Lung microvascular endothelial cell (primary cell): ENCODE results near the gene TBATA. TPM values are rescaled to one million over a fixed set of nuclear protein-coding genes. Genes with fewer than 3 reads are reported as not detected.

Experiments used
- total RNA-seq: library from RNA; depleted of rRNA; stranded (reverse); fragments of >200 nt; gene quantifications from 2 replicates; pipeline ENCODE4 v1.2.1, GENCODE V29; 2014

The TBATA gene
- total RNA-seq, 1 donor from 2014 or later: not detected

Other genes with a start within 250 kb of the TBATA start
- not detected in 2 replicates for gene PRF1, start 182.6 kb downstream of the TBATA start, total RNA-seq
- not detected in 2 replicates for gene ADAMTS14, start 112.9 kb downstream of the TBATA start, total RNA-seq
- 8.1 and 16.5 TPM in 2 replicates for gene SGPL1, start 30.6 kb upstream of the TBATA start, total RNA-seq
- 60.6 and 67.9 TPM in 2 replicates for gene PCBD1, start 103.2 kb upstream of the TBATA start, total RNA-seq